ENCODE measurements around the gene ANKFN1.
"Not testable (repeated sequence)": the region's sequence is repeated elsewhere in the genome, so short reads cannot be mapped to it uniquely, and the experiment has no call there.

Gene ANKFN1

DNA sequence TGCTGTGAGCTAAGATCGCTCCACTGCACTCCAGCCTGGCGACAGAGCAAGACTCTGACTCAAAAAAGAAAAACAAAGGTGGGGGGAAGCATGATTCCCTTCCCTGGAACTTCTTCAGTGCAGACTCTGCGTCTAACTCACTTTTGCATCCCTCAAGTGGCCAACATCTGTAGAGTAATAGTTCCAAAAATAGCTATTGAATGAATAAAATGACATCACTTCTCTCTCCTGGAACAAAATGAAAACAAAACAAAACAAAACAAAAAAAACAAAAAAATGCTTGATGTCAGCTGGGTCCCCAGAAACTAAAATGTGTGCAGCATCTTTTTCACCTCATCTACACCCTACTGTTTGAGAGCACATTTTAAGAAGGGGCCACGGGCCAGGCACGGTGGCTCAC is 242.5 kb downstream of the ANKFN1 start:
- DNase-seq (ENCODE audit: extremely low spot score): no peak
- ChIA-PET CTCF (no interaction called here), POLR2A (interaction anchor here (0.6 kb wide), 1 partner anchor 1026 kb away, joined by 4 read pairs; no protein-coding TSS in a partner anchor)
- TF ChIP-seq, protein P1, sequence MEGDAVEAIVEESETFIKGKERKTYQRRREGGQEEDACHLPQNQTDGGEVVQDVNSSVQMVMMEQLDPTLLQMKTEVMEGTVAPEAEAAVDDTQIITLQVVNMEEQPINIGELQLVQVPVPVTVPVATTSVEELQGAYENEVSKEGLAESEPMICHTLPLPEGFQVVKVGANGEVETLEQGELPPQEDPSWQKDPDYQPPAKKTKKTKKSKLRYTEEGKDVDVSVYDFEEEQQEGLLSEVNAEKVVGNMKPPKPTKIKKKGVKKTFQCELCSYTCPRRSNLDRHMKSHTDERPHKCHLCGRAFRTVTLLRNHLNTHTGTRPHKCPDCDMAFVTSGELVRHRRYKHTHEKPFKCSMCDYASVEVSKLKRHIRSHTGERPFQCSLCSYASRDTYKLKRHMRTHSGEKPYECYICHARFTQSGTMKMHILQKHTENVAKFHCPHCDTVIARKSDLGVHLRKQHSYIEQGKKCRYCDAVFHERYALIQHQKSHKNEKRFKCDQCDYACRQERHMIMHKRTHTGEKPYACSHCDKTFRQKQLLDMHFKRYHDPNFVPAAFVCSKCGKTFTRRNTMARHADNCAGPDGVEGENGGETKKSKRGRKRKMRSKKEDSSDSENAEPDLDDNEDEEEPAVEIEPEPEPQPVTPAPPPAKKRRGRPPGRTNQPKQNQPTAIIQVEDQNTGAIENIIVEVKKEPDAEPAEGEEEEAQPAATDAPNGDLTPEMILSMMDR (IDR thresholded peaks at IDR 0.05; ENCODE audit: control extremely low read depth, extremely low read depth, low read depth, missing control alignments): no peak

DNA sequence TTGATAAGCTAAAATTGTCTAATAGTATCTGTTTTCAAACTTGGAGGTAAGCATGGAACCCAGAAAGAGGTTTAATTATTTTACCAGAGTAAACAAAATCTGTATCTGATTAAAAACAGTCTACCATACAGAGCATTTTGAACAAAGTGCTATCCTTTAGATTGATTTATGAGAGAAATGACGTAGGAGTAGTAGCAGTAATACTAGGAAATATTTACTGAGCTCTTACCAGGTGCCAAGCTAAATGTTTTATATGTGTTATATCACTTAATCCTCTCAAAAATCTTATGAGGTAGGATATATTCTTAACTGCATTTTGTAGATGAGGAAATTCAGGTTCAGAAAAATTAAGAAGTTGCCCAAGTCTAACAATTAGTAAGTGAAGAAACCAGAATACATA is 253.8 kb downstream of the ANKFN1 start:
- ChIA-PET POLR2A (no interaction called here), CTCF (interaction anchor here (1.0 to 1.3 kb wide), 4 partner anchors 16 to 176 kb away, joined by 3 read pairs; no protein-coding TSS in a partner anchor)
- TF ChIP-seq, protein P1 (IDR thresholded peaks at IDR 0.05; ENCODE audit: control extremely low read depth, extremely low read depth, low read depth, missing control alignments): no peak
- DNase-seq (ENCODE audit: extremely low spot score): no peak

DNA sequence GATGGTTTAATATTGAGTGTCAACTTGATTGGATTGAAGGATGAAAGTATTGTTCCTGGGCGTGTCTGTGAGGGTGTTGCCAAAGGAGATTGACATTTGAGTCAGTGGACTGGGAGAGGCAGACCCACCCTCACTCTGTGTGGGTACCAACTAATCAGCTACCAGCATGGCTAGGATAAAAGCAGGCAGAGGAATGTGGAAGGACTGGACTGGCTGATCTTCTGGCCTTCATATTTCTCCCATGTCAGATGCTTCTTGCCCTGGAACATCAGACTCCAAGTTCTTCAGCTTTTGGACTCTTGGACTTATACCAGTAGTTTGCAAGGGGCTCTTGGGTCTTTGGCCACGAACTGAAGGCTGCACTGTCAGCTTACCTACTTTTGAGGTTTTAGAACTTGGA is 259.1 kb downstream of the ANKFN1 start:
- DNase-seq (ENCODE audit: extremely low spot score); POLR2A ChIA-PET: not testable (repeated sequence)
- CTCF ChIA-PET: interaction anchor here (1.2 to 2.0 kb wide), 2 partner anchors 16 to 18 kb away, joined by 3 to 8 read pairs; no protein-coding TSS in a partner anchor

DNA sequence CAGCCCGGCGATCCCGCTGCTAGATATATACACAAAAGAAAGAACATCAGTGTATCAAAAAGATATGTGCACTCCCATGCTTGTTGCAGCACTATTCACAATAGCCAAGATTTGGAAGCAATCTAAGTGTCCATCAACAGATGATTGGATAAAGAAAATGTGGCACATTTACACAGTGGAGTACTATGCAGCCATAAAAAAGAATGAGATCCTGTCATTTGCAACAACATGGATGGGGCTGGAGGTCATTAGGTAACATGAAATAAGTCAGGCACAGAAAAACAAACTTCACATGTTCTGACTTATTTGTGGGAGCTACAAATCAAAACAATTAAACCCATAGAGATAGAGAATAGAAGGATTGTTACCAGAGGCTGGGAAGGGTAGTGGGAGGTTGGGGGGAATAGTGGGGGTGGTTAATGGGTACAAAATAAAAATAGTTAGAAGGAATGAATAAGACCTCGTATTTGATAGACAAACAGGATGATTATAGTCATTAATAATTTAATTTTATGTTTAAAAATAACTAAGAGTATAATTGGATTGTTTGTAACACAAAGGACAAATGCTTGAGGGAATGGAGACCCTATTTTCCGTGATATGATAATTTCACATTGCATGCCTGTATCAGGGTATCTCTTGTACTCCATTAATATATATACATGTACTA is 263.5 kb downstream of the ANKFN1 start:
- TF ChIP-seq, protein P1 (IDR thresholded peaks at IDR 0.05; ENCODE audit: control extremely low read depth, extremely low read depth, low read depth, missing control alignments): no peak
- ChIA-PET CTCF (interaction anchor here (0.6 to 1.1 kb wide), 2 partner anchors 9 to 24 kb away, joined by 3 to 4 read pairs; no protein-coding TSS in a partner anchor), POLR2A (no interaction called here)
- no peak for DNase-seq (ENCODE audit: extremely low spot score)

DNA sequence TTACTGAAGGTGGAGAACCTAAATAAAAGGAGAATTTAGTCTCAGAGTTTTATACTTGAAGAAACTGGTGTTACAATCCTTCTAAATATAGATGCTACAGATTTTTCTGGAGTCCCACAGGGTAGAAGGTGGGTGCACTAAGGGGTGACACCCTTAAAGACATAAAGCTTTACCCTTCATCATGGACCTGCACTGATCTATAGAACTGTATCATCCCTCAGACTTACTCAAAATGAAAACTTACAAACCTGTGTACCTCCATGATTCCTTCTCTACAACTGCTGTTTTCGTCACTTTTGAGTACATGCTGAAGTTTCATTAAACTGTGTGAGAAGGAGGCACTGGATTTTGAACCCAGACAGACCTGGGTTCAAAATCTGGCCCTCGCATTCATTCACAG is 270.7 kb downstream of the ANKFN1 start:
- TF ChIP-seq, protein P1 (IDR thresholded peaks at IDR 0.05; ENCODE audit: control extremely low read depth, extremely low read depth, low read depth, missing control alignments): no peak
- DNase-seq (ENCODE audit: extremely low spot score): no peak
- CTCF ChIA-PET: interaction anchor here (2.2 kb wide), 1 partner anchor 10 kb away, joined by 4 read pairs; no protein-coding TSS in a partner anchor
- POLR2A ChIA-PET: no interaction called here

DNA sequence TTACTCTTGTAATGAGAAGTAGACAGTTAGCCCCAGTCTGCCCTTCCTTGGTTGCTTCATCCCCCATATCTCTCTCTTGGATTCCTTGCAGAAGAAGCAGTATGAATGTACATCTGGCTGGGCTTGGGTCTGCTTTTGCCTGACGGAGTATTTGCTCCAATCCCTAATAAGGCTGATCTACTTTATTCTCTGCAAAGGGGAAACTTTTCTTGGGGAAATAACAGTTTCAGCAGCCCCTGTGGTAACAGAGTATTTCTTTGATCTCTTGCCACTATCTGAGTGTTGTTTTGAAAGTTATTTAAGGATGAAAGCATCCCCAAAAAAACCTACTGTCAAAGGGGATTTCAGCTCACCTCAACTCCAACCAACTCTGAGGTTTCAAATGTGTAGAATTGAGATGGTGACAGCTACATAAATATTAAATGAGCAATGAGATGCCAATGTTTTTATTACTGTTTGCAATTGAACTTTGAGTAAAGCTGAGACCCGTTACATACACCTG is 271.3 kb downstream of the ANKFN1 start:
- ChIA-PET CTCF (interaction anchor here (1.5 to 2.2 kb wide), 2 partner anchors 10 to 11 kb away, joined by 4 to 5 read pairs; no protein-coding TSS in a partner anchor), POLR2A (no interaction called here)
- DNase-seq (ENCODE audit: extremely low spot score): no peak
- TF ChIP-seq, protein P1 (IDR thresholded peaks at IDR 0.05; ENCODE audit: control extremely low read depth, extremely low read depth, low read depth, missing control alignments): no peak

DNA sequence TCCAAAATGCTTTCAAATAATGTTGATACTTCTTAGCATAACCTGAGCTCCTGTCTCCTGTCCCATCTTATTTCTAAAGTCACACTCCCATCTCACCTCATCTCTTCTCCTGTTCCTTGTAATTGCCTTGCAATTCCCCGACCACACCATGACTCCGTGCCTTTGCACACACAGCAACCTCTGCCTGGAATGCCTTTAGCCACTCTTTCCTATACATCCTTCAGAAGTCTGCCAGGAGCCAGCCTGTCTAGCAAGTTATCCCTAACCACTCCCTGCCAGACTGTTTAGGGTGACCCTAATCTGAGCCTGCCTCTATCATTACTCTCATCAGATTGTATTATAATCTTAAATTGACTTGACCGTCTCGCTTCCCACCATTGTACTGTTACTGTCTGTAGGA is 272.2 kb downstream of the ANKFN1 start:
- DNase-seq (ENCODE audit: extremely low spot score): no peak
- TF ChIP-seq, protein P1 (IDR thresholded peaks at IDR 0.05; ENCODE audit: control extremely low read depth, extremely low read depth, low read depth, missing control alignments): no peak
- ChIA-PET CTCF (interaction anchor here (1.1 to 2.2 kb wide), 5 partner anchors 8 to 291 kb away, joined by 3 to 5 read pairs (median 4); no protein-coding TSS in a partner anchor), POLR2A (no interaction called here)
